Breast epithelium (tissue), 3 donors: Measurements from ENCODE around the gene DCTPP1.
"Not testable (repeated sequence)": the region's sequence is repeated elsewhere in the genome, so short reads cannot be mapped to it uniquely, and the experiment has no call there.

Experiments
- POLR2A ChIP-seq: fragments of 450-650 bp; IDR thresholded peaks from one replicate; pipeline ENCODE4 v1.6.1; 2016; ENCODE audit warnings: antibody characterized with exemption, mild to moderate bottlenecking, moderate library complexity
- POLR2AphosphoS5 ChIP-seq, 3 donors: sonication (generic); formaldehyde crosslinking; IDR thresholded peaks; one replicate each; pipeline ENCODE4 v1.6.1; 2017; ENCODE audit warnings: antibody characterized with exemption in 3 of 3
- TF ChIP-seq, protein P1 (sequence below), 3 donors: fragments of 450-650 bp; IDR thresholded peaks; one replicate each; pipeline ENCODE4 v1.5.1; 2016 to 2017; ENCODE audit warnings: antibody characterized with exemption in 3 of 3, mild to moderate bottlenecking in 3 of 3, moderate library complexity in 3 of 3

DNA sequence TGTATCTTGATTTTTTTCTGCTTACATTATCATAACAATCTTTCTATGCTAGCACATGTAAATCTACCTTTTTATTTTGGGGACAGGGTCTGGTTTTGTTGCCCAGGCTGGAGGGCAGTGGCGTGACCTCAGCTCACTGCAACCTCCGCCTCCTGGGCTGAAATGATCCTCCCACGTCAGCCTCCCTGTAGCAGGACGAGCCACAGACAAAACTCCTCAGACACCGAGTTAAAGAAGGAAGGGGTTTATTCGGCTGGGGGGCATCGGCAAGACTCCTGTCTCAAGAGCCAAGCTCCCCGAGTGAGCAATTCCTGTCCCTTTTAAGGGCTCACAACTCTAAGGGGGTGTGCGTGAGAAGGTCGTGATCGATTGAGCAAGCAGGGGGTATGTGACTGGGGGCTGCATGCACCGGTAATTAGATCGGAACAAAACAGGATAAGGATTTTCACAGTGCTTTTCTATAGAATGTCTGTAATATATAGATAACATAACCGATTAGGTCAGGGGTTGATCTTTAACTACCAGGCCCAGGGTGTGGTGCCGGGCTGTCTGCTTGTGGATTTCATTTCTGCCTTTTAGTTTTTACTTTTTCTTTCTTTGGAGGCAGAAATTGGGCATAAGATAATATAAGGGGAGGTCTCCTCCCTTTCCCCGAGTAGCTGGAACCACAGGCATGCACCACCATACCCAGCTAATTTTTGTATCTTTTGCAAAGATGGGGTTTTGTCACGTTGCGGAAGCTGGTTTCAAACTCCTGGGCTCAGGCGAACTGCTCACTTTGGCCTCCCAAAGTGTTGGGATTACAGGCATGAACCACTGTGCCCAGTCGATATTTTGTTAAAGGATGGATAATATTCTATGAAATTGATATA lies 23.1 kb upstream of the DCTPP1 start:
- TF ChIP-seq POLR2A; POLR2AphosphoS5 (IDR thresholded peaks at IDR 0.05): not testable (repeated sequence)
- TF ChIP-seq, protein P1, sequence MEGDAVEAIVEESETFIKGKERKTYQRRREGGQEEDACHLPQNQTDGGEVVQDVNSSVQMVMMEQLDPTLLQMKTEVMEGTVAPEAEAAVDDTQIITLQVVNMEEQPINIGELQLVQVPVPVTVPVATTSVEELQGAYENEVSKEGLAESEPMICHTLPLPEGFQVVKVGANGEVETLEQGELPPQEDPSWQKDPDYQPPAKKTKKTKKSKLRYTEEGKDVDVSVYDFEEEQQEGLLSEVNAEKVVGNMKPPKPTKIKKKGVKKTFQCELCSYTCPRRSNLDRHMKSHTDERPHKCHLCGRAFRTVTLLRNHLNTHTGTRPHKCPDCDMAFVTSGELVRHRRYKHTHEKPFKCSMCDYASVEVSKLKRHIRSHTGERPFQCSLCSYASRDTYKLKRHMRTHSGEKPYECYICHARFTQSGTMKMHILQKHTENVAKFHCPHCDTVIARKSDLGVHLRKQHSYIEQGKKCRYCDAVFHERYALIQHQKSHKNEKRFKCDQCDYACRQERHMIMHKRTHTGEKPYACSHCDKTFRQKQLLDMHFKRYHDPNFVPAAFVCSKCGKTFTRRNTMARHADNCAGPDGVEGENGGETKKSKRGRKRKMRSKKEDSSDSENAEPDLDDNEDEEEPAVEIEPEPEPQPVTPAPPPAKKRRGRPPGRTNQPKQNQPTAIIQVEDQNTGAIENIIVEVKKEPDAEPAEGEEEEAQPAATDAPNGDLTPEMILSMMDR (IDR thresholded peaks at IDR 0.05): not testable (repeated sequence)
